Hematopoietic multipotent progenitor cell treated with erythropoietin and hydrocortisone succinate and interleukin-3 and kit ligand, for 15 days (in vitro differentiated cells): ENCODE data around the gene CLEC16A.

Experiments
- DNase-seq: peaks from one replicate; pipeline ENCODE4 v3.0.0-alpha.2; 2015; ENCODE audit warnings: low spot score

The CLEC16A gene

DNA sequence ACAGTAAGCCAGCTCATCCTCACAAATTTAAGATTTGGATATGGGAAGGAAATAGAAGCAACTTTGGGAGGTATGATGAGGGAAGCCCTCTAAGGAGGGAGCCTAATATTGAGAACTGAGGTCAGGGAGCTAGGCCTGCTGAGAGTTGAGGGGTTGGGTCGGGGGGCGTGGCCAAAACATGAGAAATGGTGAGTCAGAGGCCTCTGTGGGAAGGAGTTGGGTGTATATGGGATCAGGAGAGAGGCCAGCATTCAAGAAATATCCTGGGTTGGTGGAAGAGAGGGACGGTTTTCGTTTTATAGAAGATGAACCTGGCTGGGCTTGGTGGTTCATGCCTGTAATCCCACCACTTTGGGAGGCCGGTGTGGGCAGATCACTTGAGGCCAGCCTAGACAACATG, 48.4 kb downstream of the CLEC16A start:
- peak; percentile 27 for DNase-seq

DNA sequence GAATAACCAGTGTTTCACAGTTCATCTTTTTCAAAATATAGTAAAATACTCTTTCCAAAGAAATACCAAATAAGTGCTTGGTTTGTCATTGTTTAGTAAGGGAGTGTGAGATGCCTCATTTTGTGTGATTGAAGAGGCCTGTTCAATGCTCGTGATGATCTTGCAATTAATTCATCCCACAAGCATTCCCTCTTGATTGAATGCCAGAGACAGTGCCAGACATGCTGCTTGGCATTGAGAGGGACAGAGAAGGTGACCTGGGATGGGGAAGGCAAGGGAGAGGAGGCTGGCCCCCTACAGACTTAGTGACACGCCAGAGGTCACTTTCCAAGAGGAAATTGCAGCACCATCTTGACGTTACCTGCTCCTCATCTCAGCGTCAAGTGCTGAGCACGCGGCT, 49.3 kb downstream of the CLEC16A start:
- DNase-seq = no peak

DNA sequence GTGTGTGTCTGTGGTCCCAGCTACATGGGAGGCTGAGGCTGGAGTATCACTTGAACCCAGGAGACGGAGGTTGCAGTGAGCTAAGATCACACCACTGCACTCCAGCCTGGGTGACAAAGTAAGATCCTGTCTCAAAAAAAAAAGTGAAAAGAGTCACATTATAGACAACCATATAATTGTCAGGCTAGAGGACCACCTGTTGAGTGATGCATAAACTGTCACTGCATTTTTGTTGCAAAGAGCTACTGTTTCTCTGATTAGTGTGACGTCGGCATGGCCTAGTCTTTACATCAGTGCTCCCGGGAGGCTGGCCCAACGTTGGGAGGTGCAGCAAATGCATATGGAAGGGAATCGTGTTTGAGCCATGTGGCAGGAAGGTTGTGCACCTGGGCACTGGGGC, 50.2 kb downstream of the CLEC16A start:
- no peak for DNase-seq

DNA sequence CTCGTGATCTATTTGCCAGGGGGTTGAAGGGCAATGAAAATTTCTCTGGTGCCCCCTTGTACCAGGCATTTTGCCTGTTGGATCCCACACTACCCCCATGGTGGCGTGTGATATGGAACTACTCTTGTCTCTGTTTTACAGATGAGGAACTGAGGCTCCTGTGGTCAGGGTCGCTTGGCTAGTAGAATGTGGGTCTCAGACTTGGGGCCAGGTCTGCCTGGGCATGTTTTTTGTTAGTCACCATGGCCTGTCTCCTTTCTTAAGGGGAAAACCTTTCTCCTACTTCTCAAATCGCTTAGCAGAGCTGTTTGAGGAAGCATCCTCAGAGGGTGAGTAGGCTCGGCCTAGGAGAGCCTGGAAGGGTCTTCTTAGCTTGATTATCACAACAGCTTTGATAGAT, 51.2 kb downstream of the CLEC16A start:
- no peak for DNase-seq

DNA sequence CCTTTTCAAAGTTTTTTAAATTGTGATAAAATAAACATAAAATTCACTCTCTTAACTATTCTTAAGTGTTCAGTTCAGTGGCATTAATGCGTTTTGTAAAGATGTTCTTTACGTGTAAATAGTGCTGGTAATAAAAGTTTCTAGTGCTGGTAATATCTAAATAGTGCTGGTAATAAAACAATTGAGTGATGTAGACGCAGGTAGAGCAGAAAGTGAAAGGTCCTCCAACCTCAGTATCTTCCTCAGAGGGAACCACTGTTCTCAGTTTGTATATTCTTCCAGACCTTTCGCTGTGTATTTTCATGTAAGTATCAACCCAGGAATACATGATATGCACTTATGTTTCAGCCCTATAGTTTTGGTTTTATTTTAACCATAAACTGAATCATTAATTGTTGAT, 53.1 kb downstream of the CLEC16A start:
- no peak for DNase-seq

DNA sequence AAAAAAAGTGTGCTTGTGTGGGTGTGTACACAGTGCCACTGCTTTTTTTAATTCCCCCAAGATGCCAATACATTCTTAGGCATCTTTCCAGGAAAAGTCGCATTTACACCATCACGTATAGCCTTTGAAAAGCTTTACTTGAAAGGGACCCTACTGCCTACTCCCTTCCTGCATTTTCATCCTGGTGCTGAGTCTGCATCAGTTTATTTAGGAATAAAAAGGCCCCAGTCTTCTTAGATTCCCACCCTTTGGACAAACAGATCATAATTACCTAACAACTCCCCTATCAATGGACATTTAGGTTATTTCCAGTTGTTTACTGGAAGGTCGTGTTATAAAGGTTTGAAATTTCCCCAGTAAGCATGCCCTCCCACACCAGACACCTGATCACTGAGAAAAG, 54.9 kb downstream of the CLEC16A start:
- DNase-seq = no peak

DNA sequence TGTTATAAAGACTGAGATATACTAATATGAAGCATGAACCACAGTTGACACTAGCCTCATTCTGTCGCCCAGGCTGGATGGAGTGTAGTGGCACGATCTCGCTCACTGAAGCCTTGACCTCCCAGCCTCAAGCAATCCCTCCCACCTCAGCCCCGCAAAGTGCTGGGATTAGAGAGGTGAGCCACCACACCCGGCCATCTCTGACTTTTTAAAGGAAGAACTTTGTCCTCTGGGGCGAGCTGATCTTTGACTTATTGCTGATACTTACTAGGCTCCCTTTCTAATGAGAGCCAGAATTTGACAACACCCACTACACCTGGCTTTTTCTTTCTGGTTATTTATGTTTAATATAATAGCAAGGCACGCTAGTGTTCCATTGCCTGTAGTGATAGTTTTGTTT, 57.2 kb downstream of the CLEC16A start:
- no peak for DNase-seq

DNA sequence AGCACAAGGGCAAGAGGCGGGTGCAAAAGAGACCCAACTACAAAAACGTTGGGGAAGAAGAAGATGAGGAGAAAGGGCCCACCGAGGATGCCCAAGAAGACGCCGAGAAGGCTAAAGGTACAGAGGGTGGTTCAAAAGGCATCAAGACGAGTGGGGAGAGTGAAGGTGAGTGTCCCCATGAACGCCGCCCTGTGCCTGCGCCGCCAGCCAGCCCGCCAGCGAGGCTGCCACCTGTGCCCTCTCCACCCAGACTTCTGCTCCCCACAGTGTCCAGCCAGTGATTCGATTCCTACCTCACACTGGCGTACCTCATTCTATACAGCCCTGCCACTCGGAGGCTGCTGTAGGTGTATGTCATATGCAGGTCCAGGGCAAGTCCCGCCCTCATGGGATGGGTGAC, 58.8 kb downstream of the CLEC16A start:
- DNase-seq = no peak

DNA sequence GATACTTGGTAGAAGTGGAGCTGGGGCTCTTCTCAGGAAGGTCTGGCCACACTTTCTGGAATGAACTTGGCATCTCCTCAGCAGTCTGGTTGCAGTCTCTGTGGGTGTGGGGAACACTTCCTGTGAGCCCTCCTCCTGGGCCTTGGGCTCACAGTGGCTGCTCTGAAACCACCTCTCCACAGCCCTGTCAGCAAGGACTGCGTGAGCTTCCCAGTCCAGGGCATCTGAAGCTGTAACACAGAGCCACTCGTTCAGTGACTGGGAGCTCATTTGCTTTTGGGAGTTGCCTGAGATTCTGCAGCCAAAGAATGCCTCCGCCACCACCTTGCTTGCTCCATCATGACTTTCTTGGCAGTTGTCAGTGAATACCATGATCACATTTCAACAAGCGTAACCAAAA, 60.0 kb downstream of the CLEC16A start:
- DNase-seq = no peak

DNA sequence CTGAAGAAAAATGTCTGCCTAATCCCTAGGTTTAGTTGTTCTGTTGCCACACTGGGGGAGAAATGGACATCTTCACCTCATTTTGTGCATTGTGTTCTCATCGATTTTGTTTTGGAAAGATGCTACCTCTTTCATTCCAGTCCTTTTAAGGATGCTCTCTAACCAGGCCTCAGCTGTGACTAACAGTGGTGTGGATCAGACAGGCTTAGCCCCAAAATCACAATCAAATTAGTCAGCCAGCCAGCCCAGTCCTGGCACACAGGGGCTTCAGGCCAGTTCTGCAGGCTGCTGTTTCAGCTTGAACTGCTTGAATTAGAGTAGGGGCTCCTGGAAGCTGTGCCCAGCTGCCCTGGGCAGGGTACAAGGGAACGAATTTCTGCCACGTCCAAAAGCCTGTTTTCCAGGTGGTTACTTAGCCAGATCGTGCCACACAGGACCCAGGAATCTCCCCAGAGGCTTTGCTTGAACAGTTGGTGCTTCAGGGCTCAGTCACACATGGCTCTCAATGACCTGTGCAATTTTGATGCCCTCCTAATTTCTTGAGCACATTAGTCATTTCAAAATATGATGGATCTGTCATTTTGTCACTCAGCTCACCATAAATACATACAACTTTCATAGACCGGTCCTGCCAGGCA, 60.7 kb downstream of the CLEC16A start:
- no peak for DNase-seq

DNA sequence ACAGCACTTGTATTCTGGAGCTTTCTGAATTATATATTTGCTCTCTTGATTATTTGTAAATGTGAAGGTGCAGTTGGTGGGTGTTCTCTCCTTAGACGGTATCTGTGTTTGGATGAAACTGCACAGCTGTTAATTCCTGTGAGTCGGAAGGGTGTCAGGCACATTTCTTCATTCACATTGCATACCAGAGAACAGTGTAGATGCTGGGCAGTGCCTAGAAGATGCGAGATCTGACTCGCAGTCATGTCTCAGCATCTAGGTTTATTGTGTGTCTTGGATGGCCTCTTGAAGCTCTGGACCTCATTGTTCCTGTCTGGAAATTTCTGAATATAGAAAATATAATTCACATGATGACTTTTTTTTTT, 61.2 kb downstream of the CLEC16A start:
- DNase-seq = no peak

DNA sequence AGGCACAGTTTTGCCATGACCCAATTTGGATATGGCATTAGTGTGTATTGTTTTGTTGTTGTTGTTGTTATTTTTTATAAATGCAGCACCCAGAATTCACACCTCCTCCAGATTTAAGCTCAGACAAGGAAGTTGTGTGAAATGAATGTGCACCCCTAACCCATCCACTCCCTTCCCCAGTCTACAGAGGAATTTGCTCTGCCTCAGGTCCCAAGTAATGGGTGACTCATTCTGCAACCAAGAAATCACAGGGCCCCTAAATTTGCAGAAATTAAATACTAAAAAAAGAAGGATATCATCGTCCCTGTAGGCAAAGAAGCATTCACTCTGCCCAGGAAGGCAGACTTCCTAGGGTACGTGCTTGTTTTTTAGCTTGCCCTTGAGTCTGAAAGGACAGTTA, 62.3 kb downstream of the CLEC16A start:
- no peak for DNase-seq

DNA sequence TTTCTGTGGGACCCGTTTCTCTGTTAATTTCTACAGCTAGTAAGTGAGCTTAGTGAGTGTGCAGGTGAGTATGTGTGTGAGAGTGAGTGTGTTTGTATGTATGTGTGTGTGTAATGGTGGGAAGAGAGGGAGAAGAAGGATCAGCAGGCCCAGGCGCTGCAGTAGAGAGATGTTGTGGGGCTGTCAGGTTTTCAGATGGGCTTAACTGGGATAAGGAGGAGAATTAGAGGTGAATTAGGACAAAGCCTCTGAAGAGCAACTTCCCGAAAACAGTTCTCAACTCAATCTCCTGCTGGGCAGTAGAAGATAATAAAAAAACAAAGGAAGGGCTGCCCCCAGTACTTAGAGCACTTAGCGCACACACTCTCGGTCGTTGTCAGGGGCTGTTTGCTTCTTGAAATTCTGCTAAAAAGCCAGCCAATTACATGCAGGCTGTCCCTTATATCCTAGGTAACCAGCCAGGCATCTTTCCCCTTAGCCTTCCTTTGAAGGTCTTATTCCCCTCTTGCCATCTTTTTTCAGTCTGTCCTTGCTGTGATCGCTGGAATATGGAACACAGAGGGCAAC, 63.4 kb downstream of the CLEC16A start:
- no peak for DNase-seq

DNA sequence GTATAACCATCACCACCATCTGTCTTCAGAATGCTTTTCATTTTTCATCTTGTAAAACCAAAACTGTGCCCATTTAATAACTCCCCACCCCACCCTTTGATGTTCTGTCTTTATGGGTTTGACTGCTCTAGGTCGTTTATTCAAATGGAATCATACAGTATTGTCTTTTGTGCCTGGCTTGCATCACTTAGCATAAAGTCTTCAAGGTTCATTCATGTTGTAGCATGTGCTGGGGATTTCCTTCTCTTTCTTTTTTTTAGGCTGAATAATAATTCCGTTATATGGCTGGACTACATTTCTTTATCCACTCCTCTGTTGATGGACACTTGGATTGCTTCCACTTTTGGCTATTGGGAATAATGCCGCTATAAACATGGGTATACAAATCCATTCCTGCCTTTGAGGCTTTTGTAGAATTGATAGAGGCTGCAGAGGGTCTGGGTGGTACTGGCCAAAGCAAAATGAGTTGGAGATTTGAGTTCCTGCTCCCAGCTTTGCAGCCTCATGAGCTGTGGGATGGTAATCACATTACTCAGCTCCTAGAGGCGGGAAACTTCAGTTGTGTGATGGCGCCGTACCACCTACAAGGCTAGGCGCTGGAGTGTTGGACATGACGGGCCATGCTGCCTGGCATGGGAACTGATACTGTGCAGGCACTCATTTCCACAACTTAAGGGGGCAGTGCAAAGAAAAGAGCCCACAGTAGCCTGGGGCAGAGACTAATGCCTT, 64.8 kb downstream of the CLEC16A start:
- no peak for DNase-seq

DNA sequence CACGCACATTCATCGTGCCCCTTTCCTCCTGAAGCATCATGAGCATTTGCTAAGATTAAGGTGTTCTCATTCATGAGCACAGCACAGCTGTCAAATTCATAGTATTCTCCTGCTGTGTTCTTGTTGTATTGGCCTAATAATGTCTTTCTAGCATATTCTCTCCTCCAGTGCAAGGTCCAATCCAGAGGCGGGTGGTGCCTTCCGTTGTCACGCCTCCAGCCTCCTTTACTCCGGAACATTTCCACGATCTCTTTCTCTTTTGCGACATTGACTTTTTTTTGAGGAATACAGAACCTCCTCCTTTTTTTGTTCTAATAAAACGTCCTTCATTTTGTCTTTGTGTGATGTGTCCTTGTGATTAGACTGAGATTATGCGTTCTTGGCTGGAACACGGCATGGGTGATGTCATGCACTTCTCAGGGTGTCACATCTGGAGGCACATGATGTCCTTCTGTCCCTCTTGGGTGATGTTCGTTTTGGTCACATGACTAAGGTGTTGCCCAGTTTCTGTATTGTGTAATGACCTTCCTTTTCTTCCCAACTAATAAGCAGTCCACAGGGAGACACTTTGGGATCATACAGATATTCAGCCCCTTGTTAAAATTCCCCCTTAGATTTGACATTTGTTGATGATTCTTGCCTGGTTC, 66.3 kb downstream of the CLEC16A start:
- no peak for DNase-seq

DNA sequence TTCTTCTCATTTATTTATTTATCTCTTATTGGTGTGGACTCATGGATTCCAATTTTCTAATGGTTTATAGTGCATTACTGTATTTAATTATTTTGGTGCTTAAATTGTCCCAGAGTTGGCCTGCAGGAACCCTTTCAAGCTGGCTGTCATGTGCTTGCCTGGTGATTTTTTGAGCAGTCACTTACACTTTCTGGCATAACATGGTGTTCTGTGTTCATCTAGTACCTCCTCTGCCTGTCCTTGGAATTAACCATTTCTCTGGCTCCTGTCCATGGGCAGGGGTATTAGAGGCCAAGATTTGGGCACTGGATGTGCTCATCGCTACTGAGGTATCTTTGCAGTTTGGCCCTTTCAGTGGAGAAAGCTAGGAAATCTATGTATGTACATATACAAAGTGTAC, 67.0 kb downstream of the CLEC16A start:
- DNase-seq = no peak

DNA sequence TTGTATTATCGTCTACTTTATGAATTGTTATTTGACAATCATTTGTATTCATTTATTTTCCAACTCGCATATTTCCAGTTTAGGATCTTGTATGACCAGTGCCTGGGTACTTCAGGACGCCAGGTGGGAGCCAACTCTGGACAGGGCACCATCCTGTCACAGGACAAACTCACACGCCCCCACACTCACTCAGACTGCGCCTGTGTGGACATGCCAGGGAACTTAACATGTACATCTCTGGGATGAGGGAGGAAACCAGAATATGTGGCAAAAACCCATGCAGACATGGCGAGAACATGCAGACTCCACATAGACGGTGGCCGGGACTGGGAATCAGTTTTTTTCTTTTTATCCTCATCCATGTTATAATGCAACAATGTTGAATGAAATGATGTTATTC, 68.5 kb downstream of the CLEC16A start:
- no peak for DNase-seq

DNA sequence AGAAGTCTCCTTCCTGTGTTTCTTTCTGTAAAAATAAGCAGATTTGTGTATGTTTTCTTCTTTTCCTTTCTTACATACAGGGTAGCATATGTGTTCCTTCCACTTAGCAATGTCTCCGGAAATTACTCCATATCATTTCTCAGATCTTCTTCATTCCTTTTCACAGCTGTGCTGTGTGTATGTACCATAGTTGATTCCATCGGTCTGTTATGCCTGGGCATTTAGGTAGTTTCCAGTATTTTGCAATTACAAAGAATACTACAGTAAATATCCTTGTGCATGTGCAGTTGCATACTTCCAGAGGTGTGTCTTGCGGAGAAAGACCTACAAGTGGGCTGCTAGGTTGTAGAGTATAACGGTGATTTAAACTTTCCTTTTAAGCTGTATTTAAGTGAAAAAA, 69.8 kb downstream of the CLEC16A start:
- no peak for DNase-seq

DNA sequence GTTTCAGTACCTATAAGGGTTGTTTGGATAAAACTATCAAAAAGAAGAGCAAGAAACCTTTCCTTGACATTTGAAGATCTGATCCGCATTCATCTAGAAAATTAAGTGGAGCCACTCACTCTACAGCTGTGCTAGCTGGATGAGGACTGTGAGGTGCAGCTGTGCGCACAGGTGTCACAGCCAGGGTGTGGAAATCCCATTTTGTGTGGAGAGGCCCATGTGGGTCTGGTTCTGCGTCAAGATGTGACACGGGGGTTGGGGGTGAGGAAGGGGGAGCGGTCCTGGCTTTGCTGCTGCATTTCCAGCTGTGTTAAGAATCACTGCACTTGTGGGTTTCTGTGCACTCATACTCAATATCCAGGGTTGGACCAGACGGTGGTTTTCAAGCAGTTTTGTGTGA, 70.7 kb downstream of the CLEC16A start:
- no peak for DNase-seq

DNA sequence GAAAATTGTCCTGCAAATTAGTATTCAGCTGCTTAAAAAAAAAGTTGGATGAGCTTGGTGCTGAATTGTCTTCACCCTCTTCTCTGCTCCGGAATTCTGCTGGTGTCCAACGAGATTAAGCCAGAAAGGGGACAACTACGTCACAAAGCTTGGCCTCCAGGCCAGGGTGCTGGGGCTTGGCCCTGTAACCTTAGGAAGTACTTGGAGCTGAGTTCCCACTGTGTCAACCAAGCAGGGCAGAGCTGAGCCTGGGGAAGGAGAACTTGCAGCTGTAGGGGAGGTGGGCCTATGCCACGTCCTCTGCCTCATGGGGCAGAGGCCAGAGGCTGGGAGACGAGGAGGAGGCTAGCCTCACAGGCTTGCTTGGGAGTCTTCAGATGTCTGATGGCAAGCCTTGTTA, 71.2 kb downstream of the CLEC16A start:
- DNase-seq = no peak

DNA sequence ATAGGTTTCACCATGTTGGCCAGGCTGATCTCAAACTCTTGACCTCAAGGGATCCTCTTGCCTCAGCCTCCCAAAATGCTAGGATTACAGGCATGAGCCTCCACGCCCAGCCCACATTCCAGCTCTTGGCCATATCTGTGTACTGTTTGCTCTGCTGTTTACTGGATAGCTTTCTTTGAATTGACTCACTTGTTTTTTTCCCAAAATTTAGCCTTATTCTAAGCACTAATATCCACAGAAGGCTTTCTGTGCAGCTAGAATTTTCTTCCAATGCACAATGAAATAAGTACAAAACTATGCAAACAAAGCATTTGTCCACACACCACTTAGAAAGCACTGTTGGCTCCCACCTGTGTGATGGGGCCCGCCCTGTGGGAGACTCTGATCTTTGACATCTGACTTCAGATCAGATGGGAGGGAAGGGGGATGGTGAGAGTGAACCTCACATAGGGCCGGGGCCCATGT, 72.2 kb downstream of the CLEC16A start:
- no peak for DNase-seq

DNA sequence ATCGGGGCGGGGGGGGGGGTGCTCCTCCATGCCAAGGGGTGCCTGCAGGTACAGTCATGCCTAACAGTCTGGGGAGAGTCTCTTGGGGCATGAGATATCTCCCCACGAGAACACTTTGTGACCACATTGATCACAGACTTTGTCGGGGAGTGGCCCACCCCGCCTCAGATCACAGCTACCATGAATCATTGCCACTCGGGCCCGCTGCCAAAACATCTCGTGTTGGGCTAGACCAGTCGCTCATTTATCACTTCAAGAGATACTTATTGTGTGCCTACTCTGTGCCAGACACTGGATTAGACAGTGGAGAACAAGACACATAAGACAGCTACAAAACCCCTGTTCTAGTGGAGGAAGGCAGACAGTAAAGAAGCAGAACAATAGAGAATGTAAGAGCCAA, 72.6 kb downstream of the CLEC16A start:
- DNase-seq = peak; percentile 38

DNA sequence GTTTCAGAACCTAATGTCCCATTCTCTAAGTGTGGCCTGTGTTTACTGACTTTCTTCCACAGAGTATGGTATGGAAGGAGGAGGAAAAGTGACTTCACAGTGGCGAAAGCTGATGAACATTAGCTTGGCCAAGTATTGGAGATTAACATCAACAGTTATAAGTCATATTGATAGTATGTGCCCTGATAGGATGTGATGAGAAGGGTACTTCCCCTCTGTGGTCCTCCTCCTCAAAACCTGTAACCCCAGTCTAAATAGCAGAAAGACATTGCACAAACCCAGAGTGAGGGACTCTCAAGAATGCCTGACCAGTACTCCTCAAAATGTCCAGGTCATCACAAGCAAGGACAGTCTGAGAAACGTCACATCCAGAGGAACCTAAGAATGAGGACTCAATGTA, 73.1 kb downstream of the CLEC16A start:
- DNase-seq = no peak
